NOMO-1 treated with DMSO at 0.1 percent for 48 hours (cell line): ENCODE measurements around the gene TSSK6.
A peak's percentile ranks its signal among the peaks of the same experiment; 100 is the strongest.

Source experiments
- DNase-seq: peaks from one replicate; lab custom pipeline; 2025; ENCODE audit not compliant: unreplicated experiment; lab: John Stamatoyannopoulos, UW

TSSK6 gene

GRCh38 chr19:19531951-19532805 lies 16.8 kb upstream of the TSSK6 start:
- DNase-seq = no peak

GRCh38 chr19:19530889-19531288 lies 15.5 kb upstream of the TSSK6 start:
- DNase-seq = no peak

GRCh38 chr19:19530423-19530804 lies 15.1 kb upstream of the TSSK6 start:
- DNase-seq = no peak

DNA sequence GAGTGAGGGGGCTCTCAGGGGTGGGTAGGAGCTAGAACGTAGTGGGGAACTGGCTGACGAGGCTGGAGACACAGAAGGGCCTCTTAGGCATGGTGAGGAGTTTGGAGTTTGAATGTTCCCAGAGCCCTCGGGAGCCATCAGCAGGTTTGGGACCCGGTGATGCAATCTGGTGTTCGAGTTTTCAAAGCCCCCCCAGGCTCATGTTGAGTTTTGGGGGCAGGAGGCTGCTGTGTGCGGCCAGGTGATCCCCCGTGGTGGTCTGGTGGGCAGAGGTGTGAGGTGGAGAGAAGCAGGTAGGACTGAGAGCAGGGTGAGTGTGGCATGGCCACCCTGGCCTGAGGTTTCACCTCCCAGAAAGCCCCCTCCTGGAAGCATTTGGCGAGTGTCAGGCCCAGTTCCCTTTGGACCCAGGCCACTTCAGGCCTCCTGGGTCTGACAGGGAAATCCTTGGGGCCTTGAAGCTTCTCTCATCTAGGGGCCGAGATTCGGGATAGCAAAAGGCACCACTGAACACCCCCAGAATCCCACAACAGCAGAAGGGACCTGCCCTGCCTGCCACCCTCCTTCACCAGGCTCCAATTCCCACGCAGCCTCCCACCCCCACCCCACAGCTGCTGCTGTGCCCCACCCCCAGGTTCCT lies 14.6 kb upstream of the TSSK6 start:
- DNase-seq = no peak

DNA sequence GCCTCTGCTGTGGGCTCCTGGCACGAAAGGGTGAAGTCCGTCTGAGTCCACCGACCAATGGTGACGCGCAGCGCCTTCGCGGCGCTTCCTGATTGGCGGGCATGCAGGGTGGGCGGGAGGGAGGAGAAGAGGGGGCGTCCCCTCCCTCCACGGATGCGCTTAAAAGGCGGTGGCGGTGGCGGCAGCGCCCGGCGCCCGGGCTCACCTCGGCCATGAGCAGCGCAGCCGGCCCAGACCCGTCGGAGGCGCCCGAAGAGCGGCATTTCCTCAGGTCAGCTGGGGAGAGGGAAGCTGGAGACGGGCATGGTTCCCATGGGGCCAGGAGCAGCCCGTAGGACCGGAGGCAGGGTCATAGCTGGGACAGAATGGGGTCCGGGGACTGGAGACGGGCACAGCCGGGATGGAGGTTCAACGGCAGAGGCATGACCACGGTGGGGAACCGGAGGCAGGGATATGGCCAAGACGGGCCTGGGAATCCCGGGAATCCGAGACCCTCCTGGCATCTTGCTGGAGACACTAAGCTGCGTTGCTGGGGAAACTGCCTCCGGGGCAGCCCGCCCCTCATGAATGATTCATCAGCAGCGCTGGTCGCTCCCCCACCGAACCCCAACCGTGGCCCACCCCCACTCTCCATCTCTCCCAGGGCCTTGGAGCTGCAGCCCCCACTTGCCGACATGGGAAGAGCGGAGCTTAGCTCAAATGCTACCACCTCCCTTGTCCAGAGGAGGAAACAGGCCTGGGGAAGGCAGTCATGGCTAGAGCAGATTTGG lies 13.6 kb upstream of the TSSK6 start, which contains the start of gene YJEFN3:
Gene YJEFN3 (plus strand): TSS at position 191 of the 770 bp plus-strand sequence. CDS start 22 bp downstream, at position 213.
- DNase-seq = no peak

DNA sequence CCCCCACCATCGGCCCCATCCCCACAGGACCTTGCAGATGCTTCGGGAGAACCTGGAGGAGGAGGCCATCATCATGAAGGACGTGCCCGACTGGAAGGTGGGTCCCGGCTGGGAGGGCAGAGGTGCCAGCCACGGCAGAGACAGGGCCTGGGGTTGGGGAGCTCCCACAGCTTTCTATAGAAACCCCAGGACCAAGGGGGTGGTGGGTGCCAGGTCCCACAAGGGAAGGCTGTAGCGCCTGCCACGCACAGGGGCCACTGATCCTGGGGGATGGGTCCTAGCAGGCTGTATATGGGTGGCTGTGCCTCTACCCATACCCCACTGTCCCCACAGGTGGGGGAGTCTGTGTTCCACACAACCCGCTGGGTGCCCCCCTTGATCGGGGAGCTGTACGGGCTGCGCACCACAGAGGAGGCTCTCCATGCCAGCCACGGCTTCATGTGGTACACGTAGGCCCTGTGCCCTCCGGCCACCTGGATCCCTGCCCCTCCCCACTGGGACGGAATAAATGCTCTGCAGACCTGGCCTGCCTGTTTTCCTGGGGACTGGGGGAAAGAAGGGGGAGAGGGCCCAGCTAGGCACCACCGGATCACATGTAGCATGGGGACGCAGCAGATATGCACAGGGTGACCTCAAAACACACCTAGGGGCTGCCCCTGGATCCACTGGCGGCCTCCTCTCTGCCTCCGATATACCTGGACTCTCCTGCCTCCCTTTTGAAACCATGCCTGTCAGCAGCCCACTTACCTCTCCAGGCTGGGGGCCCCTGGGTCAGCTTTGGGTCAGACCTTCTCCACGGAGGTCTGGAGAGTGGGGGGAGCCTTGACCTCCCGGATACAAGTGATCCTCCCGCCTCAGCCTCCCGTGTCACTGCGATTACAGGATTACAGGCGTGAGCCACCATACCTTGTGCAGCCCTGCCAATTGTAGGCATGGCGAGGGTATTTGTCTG lies 12.6 kb upstream of the TSSK6 start:
- DNase-seq = no peak

DNA sequence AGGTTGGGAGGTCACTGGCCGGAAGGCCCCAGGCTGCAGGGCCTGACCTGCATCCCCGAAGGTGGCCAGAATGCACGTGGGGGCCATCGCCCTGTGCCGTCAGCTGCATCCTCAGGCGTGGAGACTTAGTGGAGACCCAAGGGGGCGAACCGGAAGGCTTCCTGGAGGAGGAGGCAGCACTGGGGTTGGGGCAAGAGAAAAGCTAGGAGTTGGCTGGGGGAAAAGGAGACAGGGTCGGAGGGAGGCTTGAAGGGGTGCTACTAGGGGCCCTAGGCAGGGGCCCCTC lies 12.0 kb upstream of the TSSK6 start:
- no peak for DNase-seq

DNA sequence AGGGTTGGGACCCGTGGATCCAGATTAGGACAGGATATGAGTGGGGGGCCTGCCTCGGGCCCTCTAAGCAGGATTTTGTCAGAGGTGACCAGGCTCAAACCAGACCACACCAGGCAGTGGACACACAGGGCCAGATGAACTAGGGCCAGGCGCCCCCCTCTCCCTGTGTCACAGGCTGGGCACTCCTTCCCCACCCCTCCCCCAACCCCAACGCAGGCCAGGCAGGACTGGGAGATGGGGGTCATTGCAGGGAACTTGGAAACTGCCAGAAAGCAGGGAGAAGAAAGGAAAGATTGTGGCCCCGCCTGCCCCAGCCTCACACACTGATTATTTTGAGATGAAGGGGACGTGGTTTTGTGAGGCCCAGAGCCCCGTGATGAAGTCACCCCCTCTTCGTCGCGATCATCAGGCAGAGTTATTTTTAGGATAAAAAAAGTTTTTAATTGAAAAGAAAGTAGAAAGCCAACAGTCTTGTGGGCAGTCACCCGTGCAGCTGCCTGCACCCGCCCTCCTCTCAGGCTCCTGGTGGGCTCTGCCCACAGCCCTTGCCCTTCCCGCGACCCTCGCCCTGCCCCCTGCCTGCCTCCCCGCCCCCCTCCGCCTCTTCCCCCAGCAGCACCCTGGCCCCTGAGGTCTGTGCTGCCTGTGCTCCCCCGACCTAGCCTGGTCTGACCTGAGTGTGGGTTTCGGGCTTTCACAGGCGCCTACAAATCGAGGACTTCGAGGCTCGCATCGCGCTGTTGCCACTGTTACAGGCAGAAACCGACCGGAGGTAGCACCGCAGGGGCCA lies 11.4 kb upstream of the TSSK6 start:
- no peak for DNase-seq

DNA sequence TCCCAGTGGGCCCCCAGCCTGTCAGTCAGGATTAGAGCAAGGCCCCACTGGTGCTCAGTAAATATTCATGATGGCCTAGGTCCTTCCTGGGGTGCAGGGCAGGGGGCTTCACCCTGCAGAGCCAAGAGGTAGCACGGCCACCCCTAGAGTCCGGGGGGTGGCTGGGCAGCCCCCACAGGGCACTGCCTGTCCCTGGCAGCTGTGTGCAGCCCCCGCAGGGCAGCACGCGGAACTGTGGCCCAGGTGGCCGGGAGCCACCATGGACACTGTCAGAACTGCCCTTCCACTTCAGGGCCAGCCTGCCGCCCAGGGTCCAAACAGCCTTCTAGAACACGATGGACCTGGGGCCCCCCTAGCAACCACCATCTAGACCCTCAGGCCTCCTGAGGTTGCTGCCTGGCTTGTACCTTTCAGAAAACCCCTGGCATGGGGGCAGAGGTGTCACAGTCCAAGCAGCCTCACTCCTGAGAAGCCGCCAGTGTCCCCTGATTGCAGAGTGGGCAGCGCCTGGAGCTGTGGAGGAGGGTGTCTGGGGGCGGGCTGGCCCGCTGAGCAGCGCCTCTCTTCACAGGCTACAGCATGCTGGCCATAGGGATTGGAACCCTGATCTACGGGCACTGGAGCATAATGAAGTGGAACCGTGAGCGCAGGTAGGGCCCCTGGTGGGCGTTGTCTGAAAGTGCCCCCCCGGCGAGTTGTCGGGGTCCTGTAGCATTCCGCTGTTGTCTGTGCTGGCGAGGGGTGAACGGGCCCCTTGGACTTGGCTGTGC lies 10.4 kb upstream of the TSSK6 start:
- DNase-seq = no peak

- no peak for DNase-seq
These were observed 8.7 kb upstream of the TSSK6 start for GRCh38 chr19:19524053-19524452.

DNA sequence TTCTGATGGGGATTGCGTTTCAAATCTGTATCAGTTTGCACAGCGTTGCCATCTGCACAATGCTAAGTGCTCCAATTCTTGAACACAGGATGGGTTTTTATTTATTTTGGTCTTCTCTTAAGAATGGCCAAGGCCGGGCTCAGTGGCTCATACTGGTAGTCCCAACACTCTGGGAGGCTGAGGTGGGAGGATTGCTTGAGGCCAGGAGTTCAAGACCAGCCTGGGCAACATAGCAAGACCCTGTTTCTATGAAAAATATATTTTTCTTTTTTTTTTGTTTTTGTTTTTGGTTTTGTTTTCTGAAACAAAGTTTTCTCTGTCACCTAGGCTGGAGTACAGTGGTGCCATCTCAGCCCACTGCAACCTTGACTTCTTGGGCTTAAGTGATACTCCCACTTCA lies 7.8 kb upstream of the TSSK6 start:
- no peak for DNase-seq

GRCh38 chr19:19520989-19521388 lies 5.6 kb upstream of the TSSK6 start:
- no peak for DNase-seq

GRCh38 chr19:19517235-19517619 lies 1.9 kb upstream of the TSSK6 start:
- no peak for DNase-seq

DNA sequence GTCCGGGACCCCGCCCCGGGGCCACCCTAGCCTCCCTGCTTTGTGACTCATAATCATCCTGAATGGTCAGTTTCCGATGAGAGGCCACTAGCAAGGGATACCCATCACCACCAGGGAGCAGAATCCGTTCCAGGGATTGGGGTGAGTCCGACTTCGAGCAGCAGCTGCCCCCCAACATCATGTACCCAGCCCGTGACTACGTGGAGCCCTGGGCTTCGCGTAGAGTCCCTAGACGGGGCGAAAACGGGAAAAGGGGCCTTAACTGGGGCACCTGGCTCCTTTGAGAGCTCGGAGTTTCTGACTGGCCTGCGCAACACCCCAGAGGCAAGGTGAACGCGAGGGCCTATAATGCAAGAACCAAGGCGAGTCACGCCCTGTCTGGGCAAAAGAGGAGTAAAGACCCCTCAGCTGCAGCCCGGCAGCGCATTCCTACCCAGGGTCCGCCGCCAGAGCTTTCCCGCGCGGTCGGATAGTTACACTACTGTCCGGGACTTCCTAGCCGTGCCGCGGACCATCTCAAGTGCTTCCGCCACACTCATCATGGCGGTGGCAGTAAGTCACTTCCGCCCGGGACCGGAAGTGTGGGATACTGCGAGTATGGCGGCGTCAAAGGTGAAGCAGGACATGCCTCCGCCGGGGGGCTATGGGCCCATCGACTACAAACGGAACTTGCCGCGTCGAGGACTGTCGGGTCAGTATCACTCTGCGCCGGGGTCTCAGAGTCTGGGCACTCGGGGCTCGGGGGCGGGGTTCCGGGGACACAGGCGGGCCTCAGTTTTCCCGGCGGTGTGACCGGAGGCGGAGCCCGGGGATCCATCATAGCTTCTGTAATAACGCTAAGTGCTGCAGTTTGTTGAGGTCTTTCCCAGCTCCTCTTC lies 533 bp upstream of the TSSK6 start, which contains the start of gene NDUFA13:
Gene NDUFA13 (plus strand): TSS at position 584 of the 878 bp plus-strand sequence. CDS start 14 bp downstream, at position 598.
- peak; percentile 81 for DNase-seq

- no peak for DNase-seq
These were observed 1.1 kb downstream of the TSSK6 start for GRCh38 chr19:19514215-19514657.

- no peak for DNase-seq
These were observed 1.7 kb downstream of the TSSK6 start for GRCh38 chr19:19513682-19514081.

GRCh38 chr19:19510432-19510831 lies 4.9 kb downstream of the TSSK6 start:
- DNase-seq = no peak

GRCh38 chr19:19508217-19508616 lies 7.1 kb downstream of the TSSK6 start:
- no peak for DNase-seq
